ENCODE data around the gene DISP2. TPM values are rescaled to one million over a fixed set of nuclear protein-coding genes. Genes with fewer than 3 reads are reported as not detected.

DISP2 gene
- total RNA-seq, 1 experiment from 2014 or later, result 0.87 TPM

GRCh38 chr15:40389824-40390595, 32.0 kb downstream of the DISP2 start:
- no peaks in the 10 kb centered on the region for H3F3A ChIP-seq (ENCODE audit: low read length, unreplicated experiment)
- no peak for TF ChIP-seq EZH2phosphoT487 (IDR thresholded peaks at IDR 0.05; ENCODE audit: borderline replicate concordance, low read length)
- no peak for TF ChIP-seq CTCF (conservative IDR thresholded peaks at IDR 0.05; ENCODE audit: low read depth, low read length)
- no peak for TF ChIP-seq EZH2 (IDR thresholded peaks at IDR 0.05; ENCODE audit: low read length, unreplicated experiment)
- H3K79me2 ChIP-seq (ENCODE audit: low read length), result peaks cover 17% of the 10 kb centered on the region
- H3K4me1 ChIP-seq (ENCODE audit: insufficient read depth, low read length), result peaks cover under 1% of the 10 kb centered on the region; the same call in 1 of the 2 replicates
- BruUV-seq (replicated peaks), result no TSS peak
- no peak for ATAC-seq
- ChIA-PET POLR2A (ENCODE audit: unreplicated experiment) (no interaction called here), CTCF (no interaction called here)
- intact Hi-C loops (cut with micrococcal nuclease), result no loop called here
- no peak for DNase-seq
- H3K4me2 ChIP-seq (ENCODE audit: low read length), result no peak overlapping the region
- H3K9me3 ChIP-seq (ENCODE audit: low read length), result no peaks in the 10 kb centered on the region
- no peak overlapping the region for H3K4me3 ChIP-seq (ENCODE audit: low read length)
- H3K9me2 ChIP-seq (replicated peaks; ENCODE audit: low read length), result no peaks in the 10 kb centered on the region
- H3K27ac ChIP-seq (ENCODE audit: low read length), result no peak overlapping the region
- no peak overlapping the region for H3K9ac ChIP-seq (ENCODE audit: low read length)
- H3K36me3 ChIP-seq (ENCODE audit: low read depth, low read length), result peaks cover 75% of the 10 kb centered on the region
- no peak overlapping the region for H2AFZ ChIP-seq (ENCODE audit: low read length)
- no peaks in the 10 kb centered on the region for H3K27me3 ChIP-seq (ENCODE audit: low read length)
- no peaks in the 10 kb centered on the region for H4K20me1 ChIP-seq (ENCODE audit: low read length)

GRCh38 chr15:40392986-40393948, 35.2 kb downstream of the DISP2 start:
- no peak overlapping the region for H3K4me3 ChIP-seq (ENCODE audit: low read length)
- CTCF ChIA-PET, result no interaction called here
- BruUV-seq (replicated peaks), result TSS peak; percentile 43
- no peaks in the 10 kb centered on the region for H3K79me2 ChIP-seq (ENCODE audit: low read length)
- H3K27me3 ChIP-seq (ENCODE audit: low read length), result no peaks in the 10 kb centered on the region
- DNase-seq (no peak), ATAC-seq (no peak)
- TF ChIP-seq CTCF (conservative IDR thresholded peaks at IDR 0.05; ENCODE audit: low read depth, low read length) (no peak), EZH2 (IDR thresholded peaks at IDR 0.05; ENCODE audit: low read length, unreplicated experiment) (no peak), EZH2phosphoT487 (IDR thresholded peaks at IDR 0.05; ENCODE audit: borderline replicate concordance, low read length) (no peak)
- no peaks in the 10 kb centered on the region for H3K9me3 ChIP-seq (ENCODE audit: low read length)
- no peaks in the 10 kb centered on the region for H4K20me1 ChIP-seq (ENCODE audit: low read length)
- H3K9ac ChIP-seq (ENCODE audit: low read length), result no peak overlapping the region
- intact Hi-C loops (cut with micrococcal nuclease), result no loop called here
- no peak overlapping the region for H3K4me2 ChIP-seq (ENCODE audit: low read length)
- no peak overlapping the region for H3K27ac ChIP-seq (ENCODE audit: low read length)
- POLR2A ChIA-PET (ENCODE audit: unreplicated experiment), result no interaction called here
- no peaks in the 10 kb centered on the region for H3K9me2 ChIP-seq (replicated peaks; ENCODE audit: low read length)
- no peaks in the 10 kb centered on the region for H3K4me1 ChIP-seq (ENCODE audit: insufficient read depth, low read length)
- H2AFZ ChIP-seq (ENCODE audit: low read length), result no peak overlapping the region
- no peaks in the 10 kb centered on the region for H3F3A ChIP-seq (ENCODE audit: low read length, unreplicated experiment)
- H3K36me3 ChIP-seq (ENCODE audit: low read depth, low read length), result peaks cover 47% of the 10 kb centered on the region
